Upper lobe of right lung (tissue), 1 donor: ENCODE results near the gene MAS1L. TPM values are rescaled to one million over a fixed set of nuclear protein-coding genes. Genes with fewer than 3 reads are reported as not detected.

Experiments
- ATAC-seq: fragments of 200-7000 bp; cut with Tn5 transposase; one replicate; pipeline ENCODE4 v1.9.1; 2020; ENCODE audit warnings: mild to moderate bottlenecking, moderate library complexity
- DNase-seq: peaks from one replicate; pipeline ENCODE4 v3.0.0-alpha.2; 2020
- H3K27ac ChIP-seq: fragments of 200-600 bp; one replicate; pipeline ENCODE4 v1.8.0; 2022
- H3K27me3 ChIP-seq: fragments of 200-600 bp; one replicate; pipeline ENCODE4 v1.8.0; 2022; ENCODE audit warnings: mild to moderate bottlenecking
- H3K36me3 ChIP-seq: fragments of 200-600 bp; one replicate; pipeline ENCODE4 v1.8.0; 2022
- H3K4me1 ChIP-seq: fragments of 200-600 bp; one replicate; pipeline ENCODE4 v1.8.0; 2022
- H3K4me3 ChIP-seq: fragments of 200-600 bp; one replicate; pipeline ENCODE4 v1.8.0; 2022; ENCODE audit warnings: mild to moderate bottlenecking
- H3K9me3 ChIP-seq: fragments of 200-600 bp; one replicate; pipeline ENCODE4 v1.8.0; 2022
- CTCF ChIP-seq: fragments of 200-600 bp; IDR thresholded peaks from one replicate; pipeline ENCODE4 v1.8.0; 2022; ENCODE audit warnings: antibody characterized with exemption
- intact Hi-C: fragments of 100-400 bp; cut with DNase I; formaldehyde crosslinking; loops from one replicate; pipeline ENCODE4 v1.11.0; 2022
- total RNA-seq: library from RNA; stranded (reverse); fragmentation: NEBNext Ultra II Directional; extraction: Animal tissue kit (Norgen Biotek cat#: 25700); gene quantifications from one replicate; pipeline ENCODE4 v1.2.1, GENCODE V29; 2021
- donor health status: DM: no; HTN: yes; CAD: no; lungs with severe emphysema.

MAS1L gene
- total RNA-seq, 1 donor from 2014 or later = 0.64 TPM

- Histone ChIP-seq H3K4me1 (no peaks in the 10 kb centered on the region), H3K27me3 (peaks cover 4% of the 10 kb centered on the region), H3K9me3 (no peaks in the 10 kb centered on the region), H3K4me3 (no peak overlapping the region), H3K36me3 (no peaks in the 10 kb centered on the region), H3K27ac (no peak overlapping the region)
- ATAC-seq (no peak), DNase-seq (no peak)
- intact Hi-C loops = no loop called here
- no peak for TF ChIP-seq CTCF
Measured at GRCh38 chr6:29496961-29497360, 9.2 kb upstream of the MAS1L start.

GRCh38 chr6:29495571-29495970, 7.8 kb upstream of the MAS1L start:
- no peaks in the 10 kb centered on the region for H3K4me1 ChIP-seq
- ATAC-seq (no peak), DNase-seq (no peak)
- no peaks in the 10 kb centered on the region for H3K27me3 ChIP-seq
- no peaks in the 10 kb centered on the region for H3K36me3 ChIP-seq
- intact Hi-C loops = no loop called here
- no peaks in the 10 kb centered on the region for H3K9me3 ChIP-seq
- no peak overlapping the region for H3K4me3 ChIP-seq
- no peak overlapping the region for H3K27ac ChIP-seq
- TF ChIP-seq CTCF = no peak

- H3K4me1 ChIP-seq = no peaks in the 10 kb centered on the region
- no peak overlapping the region for H3K4me3 ChIP-seq
- TF ChIP-seq CTCF = no peak
- intact Hi-C loops = no loop called here
- H3K27me3 ChIP-seq = no peaks in the 10 kb centered on the region
- no peak for DNase-seq
- no peaks in the 10 kb centered on the region for H3K9me3 ChIP-seq
- ATAC-seq = no peak
- H3K27ac ChIP-seq = no peak overlapping the region
- H3K36me3 ChIP-seq = no peaks in the 10 kb centered on the region
Measured at GRCh38 chr6:29494131-29494530, 6.4 kb upstream of the MAS1L start.

- Histone ChIP-seq H3K4me3 (no peak overlapping the region), H3K4me1 (no peaks in the 10 kb centered on the region), H3K36me3 (no peaks in the 10 kb centered on the region), H3K27ac (no peak overlapping the region), H3K27me3 (no peaks in the 10 kb centered on the region), H3K9me3 (no peaks in the 10 kb centered on the region)
- no peak for ATAC-seq
- no peak for TF ChIP-seq CTCF
- intact Hi-C loops = no loop called here
- DNase-seq = no peak
Measured at GRCh38 chr6:29493261-29493660, 5.5 kb upstream of the MAS1L start.

GRCh38 chr6:29491574-29491973, 3.8 kb upstream of the MAS1L start:
- ATAC-seq (no peak), DNase-seq (no peak)
- H3K4me1 ChIP-seq = no peaks in the 10 kb centered on the region
- no peak overlapping the region for H3K4me3 ChIP-seq
- no peaks in the 10 kb centered on the region for H3K9me3 ChIP-seq
- intact Hi-C loops = no loop called here
- no peaks in the 10 kb centered on the region for H3K27me3 ChIP-seq
- no peak overlapping the region for H3K27ac ChIP-seq
- H3K36me3 ChIP-seq = no peaks in the 10 kb centered on the region
- TF ChIP-seq CTCF = no peak

GRCh38 chr6:29490552-29490951, 2.8 kb upstream of the MAS1L start:
- no peak for ATAC-seq
- Histone ChIP-seq H3K27ac (no peak overlapping the region), H3K36me3 (no peaks in the 10 kb centered on the region), H3K4me3 (no peak overlapping the region), H3K27me3 (no peaks in the 10 kb centered on the region), H3K9me3 (no peaks in the 10 kb centered on the region), H3K4me1 (no peaks in the 10 kb centered on the region)
- TF ChIP-seq CTCF = no peak
- no peak for DNase-seq
- intact Hi-C loops = no loop called here
